ENCODE measurements around the gene PTPRM. TPM values are rescaled to one million over a fixed set of nuclear protein-coding genes. Genes with fewer than 3 reads are reported as not detected.
"Not testable (repeated sequence)": the region's sequence is repeated elsewhere in the genome, so short reads cannot be mapped to it uniquely, and the experiment has no call there.

Gene PTPRM
- polyA plus RNA-seq, 1 donor (not counting 4 experiments of a cell fraction or from before 2014, with no cell fraction given) = 54.5 TPM

- Histone ChIP-seq H3K27me3 (ENCODE audit: control insufficient read depth, extremely low read depth, insufficient read depth, low read length) (no peaks in the 10 kb centered on the region), H3K4me1 (ENCODE audit: control insufficient read depth, extremely low read depth, insufficient read depth, low read length) (peaks cover 6% of the 10 kb centered on the region), H2AFZ (ENCODE audit: control insufficient read depth, low read length) (no peak overlapping the region), H4K20me1 (ENCODE audit: control insufficient read depth, extremely low read depth, insufficient read depth, low read length) (no peaks in the 10 kb centered on the region), H3K27ac (ENCODE audit: control insufficient read depth, insufficient read depth, low read length) (no peak overlapping the region), H3K4me2 (ENCODE audit: control insufficient read depth, extremely low read depth, insufficient read depth, low read depth, low read length) (no peak overlapping the region), H3K9me1 (ENCODE audit: control insufficient read depth, extremely low read depth, insufficient read depth, low read length) (no peaks in the 10 kb centered on the region), H3K79me2 (ENCODE audit: control insufficient read depth, insufficient read depth, low read length) (no peaks in the 10 kb centered on the region), H3K9ac (ENCODE audit: control insufficient read depth, extremely low read depth, insufficient read depth, low read length) (no peak overlapping the region), H3K36me3 (ENCODE audit: control insufficient read depth in 2 of 2, extremely low read depth in 1 of 2, insufficient read depth in 2 of 2, low read length in 2 of 2) (no peaks in the 10 kb centered on the region), H3K4me3 (ENCODE audit: control insufficient read depth in 2 of 3, extremely low read depth in 1 of 3, insufficient read depth in 2 of 3, low read depth in 1 of 3, low read length in 3 of 3) (no peak overlapping the region), H3K9me3 (ENCODE audit: control insufficient read depth, low read depth, low read length) (no peaks in the 10 kb centered on the region)
- dilution Hi-C loops (cut with MboI; ENCODE audit: extremely low pct_ligation_motif_present, low sequenced_read_pairs) = no loop called here
- DNase-seq (ENCODE audit: low read depth, low spot score) (no peak), FAIRE-seq (no peak)
- no peak for TF ChIP-seq CTCF (optimal IDR thresholded peaks at IDR 0.05 in 1 of 3, IDR thresholded peaks at IDR 0.05 in 1 of 3, conservative IDR thresholded peaks at IDR 0.05 in 1 of 3; ENCODE audit: extremely low read depth in 1 of 3, insufficient read depth in 2 of 3, low read length in 3 of 3)
- TF ChIP-seq EZH2 (IDR thresholded peaks at IDR 0.05; ENCODE audit: low read length) = no peak
Observed at GRCh38 chr18:8443505-8443904, 876.4 kb downstream of the PTPRM start.

- H3K79me2 ChIP-seq (ENCODE audit: control insufficient read depth, insufficient read depth, low read length); H3K36me3 ChIP-seq (ENCODE audit: control insufficient read depth in 2 of 2, extremely low read depth in 1 of 2, insufficient read depth in 2 of 2, low read length in 2 of 2); H3K27me3 ChIP-seq (ENCODE audit: control insufficient read depth, extremely low read depth, insufficient read depth, low read length); H4K20me1 ChIP-seq (ENCODE audit: control insufficient read depth, extremely low read depth, insufficient read depth, low read length); H2AFZ ChIP-seq (ENCODE audit: control insufficient read depth, low read length); H3K4me2 ChIP-seq (ENCODE audit: control insufficient read depth, extremely low read depth, insufficient read depth, low read depth, low read length); DNase-seq (ENCODE audit: low read depth, low spot score); FAIRE-seq; H3K27ac ChIP-seq (ENCODE audit: control insufficient read depth, insufficient read depth, low read length); H3K4me1 ChIP-seq (ENCODE audit: control insufficient read depth, extremely low read depth, insufficient read depth, low read length); H3K9ac ChIP-seq (ENCODE audit: control insufficient read depth, extremely low read depth, insufficient read depth, low read length); H3K9me3 ChIP-seq (ENCODE audit: control insufficient read depth, low read depth, low read length); H3K4me3 ChIP-seq (ENCODE audit: control insufficient read depth in 2 of 3, extremely low read depth in 1 of 3, insufficient read depth in 2 of 3, low read depth in 1 of 3, low read length in 3 of 3); H3K9me1 ChIP-seq (ENCODE audit: control insufficient read depth, extremely low read depth, insufficient read depth, low read length); dilution Hi-C loops (cut with MboI; ENCODE audit: extremely low pct_ligation_motif_present, low sequenced_read_pairs): not testable (repeated sequence)
Observed at GRCh38 chr18:8446936-8447335, 879.8 kb downstream of the PTPRM start.

DNA sequence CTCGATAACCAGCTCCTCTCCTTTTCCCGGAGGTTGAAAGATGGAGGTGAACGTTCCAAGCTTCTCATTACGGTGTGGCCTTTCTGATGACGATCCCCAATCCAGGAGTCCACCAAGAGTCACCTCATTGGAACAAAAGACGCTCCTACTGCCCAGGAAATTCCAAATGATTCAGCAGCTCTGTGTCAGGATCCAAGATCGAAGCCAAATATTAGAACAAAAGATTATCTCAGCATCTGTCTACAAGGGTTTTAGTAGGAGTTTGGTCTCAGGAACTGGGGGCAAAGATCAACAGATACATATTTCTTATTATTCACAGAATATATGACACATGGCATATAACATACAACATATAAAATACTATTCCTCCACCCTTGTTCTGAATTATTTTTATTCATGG is 881.0 kb downstream of the PTPRM start:
- DNase-seq (ENCODE audit: low read depth, low spot score) = no peak
- Histone ChIP-seq H3K36me3 (ENCODE audit: control insufficient read depth in 2 of 2, extremely low read depth in 1 of 2, insufficient read depth in 2 of 2, low read length in 2 of 2) (no peaks in the 10 kb centered on the region), H3K9ac (ENCODE audit: control insufficient read depth, extremely low read depth, insufficient read depth, low read length) (no peak overlapping the region), H3K4me2 (ENCODE audit: control insufficient read depth, extremely low read depth, insufficient read depth, low read depth, low read length) (no peak overlapping the region), H3K27ac (ENCODE audit: control insufficient read depth, insufficient read depth, low read length) (peak overlapping the region; percentile 1), H3K9me3 (ENCODE audit: control insufficient read depth, low read depth, low read length) (no peaks in the 10 kb centered on the region), H4K20me1 (ENCODE audit: control insufficient read depth, extremely low read depth, insufficient read depth, low read length) (no peaks in the 10 kb centered on the region), H3K27me3 (ENCODE audit: control insufficient read depth, extremely low read depth, insufficient read depth, low read length) (no peaks in the 10 kb centered on the region), H3K4me3 (ENCODE audit: control insufficient read depth in 2 of 3, extremely low read depth in 1 of 3, insufficient read depth in 2 of 3, low read depth in 1 of 3, low read length in 3 of 3) (no peak overlapping the region), H2AFZ (ENCODE audit: control insufficient read depth, low read length) (peak overlapping the region; percentile 17), H3K4me1 (ENCODE audit: control insufficient read depth, extremely low read depth, insufficient read depth, low read length) (peaks cover 6% of the 10 kb centered on the region), H3K9me1 (ENCODE audit: control insufficient read depth, extremely low read depth, insufficient read depth, low read length) (no peaks in the 10 kb centered on the region), H3K79me2 (ENCODE audit: control insufficient read depth, insufficient read depth, low read length) (no peaks in the 10 kb centered on the region)
- dilution Hi-C loops (cut with MboI; ENCODE audit: extremely low pct_ligation_motif_present, low sequenced_read_pairs) = no loop called here
- FAIRE-seq = peak; percentile 79
- TF ChIP-seq EZH2 (IDR thresholded peaks at IDR 0.05; ENCODE audit: low read length) (no peak), CTCF (optimal IDR thresholded peaks at IDR 0.05 in 1 of 3, IDR thresholded peaks at IDR 0.05 in 1 of 3, conservative IDR thresholded peaks at IDR 0.05 in 1 of 3; ENCODE audit: extremely low read depth in 1 of 3, insufficient read depth in 2 of 3, low read length in 3 of 3) (no peak)
